GM23248 (cell line): ENCODE results near the gene ARL5B.

Experiments
- EZH2 ChIP-seq: fragments of 200-600 bp; sonication (generic); IDR thresholded peaks from 2 replicates; pipeline ENCODE4 v1.6.1; 2018; ENCODE audit warnings: antibody characterized with exemption, mild to moderate bottlenecking; ENCODE audit not compliant: insufficient read depth, poor library complexity, severe bottlenecking
- EZH2phosphoT487 ChIP-seq: fragments of 200-600 bp; sonication (generic); IDR thresholded peaks from 2 replicates; pipeline ENCODE4 v1.6.1; 2018; ENCODE audit warnings: antibody characterized with exemption, moderate library complexity, mild to moderate bottlenecking, low read depth; ENCODE audit not compliant: insufficient read depth

DNA sequence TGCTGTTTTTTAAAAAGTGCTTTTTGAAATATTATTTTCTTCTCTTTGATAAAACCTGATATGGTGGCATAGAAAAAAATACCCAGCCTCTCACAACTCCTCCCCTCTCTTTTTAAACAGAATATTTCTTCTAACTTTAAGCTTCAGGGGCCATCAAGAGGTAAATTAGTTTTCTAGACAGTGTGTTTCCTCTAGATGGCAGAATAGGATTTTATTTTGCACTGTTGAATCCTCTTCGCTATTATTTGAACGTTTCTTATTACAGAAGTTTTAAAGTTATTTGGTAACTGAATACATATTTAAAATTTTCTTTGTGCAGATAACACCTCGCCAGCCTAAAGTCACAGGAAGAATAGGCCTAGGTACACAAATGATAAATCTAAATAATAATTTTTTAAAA is 30.3 kb downstream of the ARL5B start:
- TF ChIP-seq EZH2 (no peak), EZH2phosphoT487 (no peak)
